ENCODE results near the gene SP7.
"Not testable (repeated sequence)": the region's sequence is repeated elsewhere in the genome, so short reads cannot be mapped to it uniquely, and the experiment has no call there.

Gene SP7

GRCh38 chr12:53336181-53336681 is at the start of gene SP7:
SP7 (minus strand) TSS chr12:53336354; CDS start chr12:53335646, 708 bp downstream.
- H3K4me3 ChIP-seq (ENCODE audit: low read depth, low read length), result no peak within 1 kb of the TSS

DNA sequence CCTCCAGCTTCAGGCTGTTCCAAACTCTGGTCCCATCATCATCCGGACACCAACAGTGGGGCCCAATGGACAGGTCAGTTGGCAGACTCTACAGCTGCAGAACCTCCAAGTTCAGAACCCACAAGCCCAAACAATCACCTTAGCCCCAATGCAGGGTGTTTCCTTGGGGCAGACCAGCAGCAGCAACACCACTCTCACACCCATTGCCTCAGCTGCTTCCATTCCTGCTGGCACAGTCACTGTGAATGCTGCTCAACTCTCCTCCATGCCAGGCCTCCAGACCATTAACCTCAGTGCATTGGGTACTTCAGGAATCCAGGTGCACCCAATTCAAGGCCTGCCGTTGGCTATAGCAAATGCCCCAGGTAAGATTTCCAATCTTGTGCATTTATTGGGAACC is 47.1 kb upstream of the SP7 start:
- no peak overlapping the region for H3K4me3 ChIP-seq (ENCODE audit: low read depth, low read length)

DNA sequence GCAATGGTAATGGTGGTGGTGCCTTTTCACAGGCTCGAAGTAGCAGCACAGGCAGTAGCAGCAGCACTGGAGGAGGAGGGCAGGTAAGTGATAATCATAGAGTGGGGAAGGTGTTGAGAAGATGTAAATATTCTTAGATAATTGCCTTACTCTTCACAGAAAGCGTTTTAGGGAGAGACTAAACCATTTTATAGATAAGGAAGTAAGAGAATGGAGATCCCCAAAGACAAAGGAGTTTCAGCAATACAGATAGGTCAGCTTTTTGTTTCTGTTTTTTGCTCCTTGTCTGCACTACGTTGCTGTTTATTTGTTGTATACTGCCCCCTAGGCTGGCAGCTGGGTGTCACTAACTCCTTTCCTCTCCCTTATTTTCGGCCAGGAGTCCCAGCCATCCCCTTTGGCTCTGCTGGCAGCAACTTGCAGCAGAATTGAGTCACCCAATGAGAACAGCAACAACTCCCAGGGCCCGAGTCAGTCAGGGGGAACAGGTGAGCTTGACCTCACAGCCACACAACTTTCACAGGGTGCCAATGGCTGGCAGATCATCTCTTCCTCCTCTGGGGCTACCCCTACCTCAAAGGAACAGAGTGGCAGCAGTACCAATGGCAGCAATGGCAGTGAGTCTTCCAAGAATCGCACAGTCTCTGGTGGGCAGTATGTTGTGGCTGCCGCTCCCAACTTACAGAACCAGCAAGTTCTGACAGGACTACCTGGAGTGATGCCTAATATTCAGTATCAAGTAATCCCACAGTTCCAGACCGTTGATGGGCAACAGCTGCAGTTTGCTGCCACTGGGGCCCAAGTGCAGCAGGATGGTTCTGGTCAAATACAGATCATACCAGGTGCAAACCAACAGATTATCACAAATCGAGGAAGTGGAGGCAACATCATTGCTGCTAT is 45.8 kb upstream of the SP7 start:
- no peak overlapping the region for H3K4me3 ChIP-seq (ENCODE audit: low read depth, low read length)

- peak overlapping the region; percentile 53 for H3K4me3 ChIP-seq (ENCODE audit: low read depth, low read length)
Observed at GRCh38 chr12:53380794-53381730, 44.9 kb upstream of the SP7 start.

DNA sequence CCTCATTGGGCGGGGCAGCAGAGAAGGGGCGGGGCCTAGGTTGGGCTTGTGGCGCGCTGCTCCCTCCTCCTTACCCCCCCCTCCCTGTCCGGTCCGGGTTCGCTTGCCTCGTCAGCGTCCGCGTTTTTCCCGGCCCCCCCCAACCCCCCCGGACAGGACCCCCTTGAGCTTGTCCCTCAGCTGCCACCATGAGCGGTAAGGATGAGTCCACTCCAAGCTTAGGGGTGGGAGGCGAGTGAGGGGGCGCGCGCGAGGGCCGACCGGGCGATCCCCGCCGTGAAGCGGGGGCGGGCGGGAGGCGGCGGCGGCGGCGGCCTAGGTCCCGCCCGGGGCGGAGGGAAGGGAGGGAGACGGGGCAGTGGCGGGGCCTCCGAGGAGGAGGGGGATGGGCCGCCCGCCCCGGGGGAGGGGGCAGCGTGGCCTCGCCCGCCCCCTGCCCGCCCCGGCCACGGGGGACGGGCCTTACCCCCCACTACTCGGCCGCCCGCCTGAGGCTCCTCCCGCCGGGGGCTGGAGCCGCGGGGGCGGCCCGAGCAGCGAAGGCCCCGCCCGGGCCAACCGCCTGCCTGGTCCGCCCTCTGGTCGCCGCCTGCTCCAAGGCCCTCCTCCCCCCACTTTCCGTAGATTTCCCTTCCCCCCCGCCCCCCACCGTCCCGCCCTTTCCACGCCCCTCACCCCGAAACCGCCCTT is 44.1 kb upstream of the SP7 start, which contains the start of gene SP1:
TSS of gene SP1 (plus strand) at position 73 of the 690 bp plus-strand sequence. CDS start at position 189, 116 bp downstream.
- peak within 1 kb of the TSS; percentile 53 for H3K4me3 ChIP-seq (ENCODE audit: low read depth, low read length)

GRCh38 chr12:53379389-53380103 is 43.4 kb upstream of the SP7 start:
- peak overlapping the region; percentile 47 for H3K4me3 ChIP-seq (ENCODE audit: low read depth, low read length)

DNA sequence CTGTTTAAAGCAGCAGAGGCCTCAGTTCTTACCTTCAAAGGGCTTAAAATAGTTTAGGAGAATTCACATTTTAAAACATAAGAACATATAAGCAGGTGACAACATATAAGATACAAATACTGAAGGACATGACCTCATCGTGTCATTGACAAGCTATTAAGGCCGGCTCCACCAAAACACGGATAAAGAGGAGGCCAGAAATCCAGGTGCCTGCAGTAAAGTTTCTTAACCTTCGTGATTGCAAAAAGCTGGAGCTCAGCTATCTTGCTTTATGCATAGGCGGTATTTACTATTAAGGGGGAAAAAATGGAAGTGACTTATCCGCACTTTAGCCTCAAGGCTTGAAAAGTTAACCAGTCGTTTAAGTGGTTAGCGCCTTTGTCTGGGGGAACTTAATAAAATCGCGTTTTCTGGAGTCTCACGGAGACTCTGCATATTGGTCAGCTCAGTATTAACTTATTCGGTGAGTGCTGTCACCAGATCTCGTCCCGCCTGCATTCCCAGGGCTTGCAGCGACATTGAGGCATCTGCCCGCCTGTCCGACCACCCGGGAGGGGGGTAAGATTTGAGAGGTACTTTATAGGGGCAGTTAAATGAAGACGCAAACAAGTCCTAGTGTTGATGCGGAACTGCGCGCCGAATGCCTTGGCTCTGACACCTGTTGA is 42.7 kb upstream of the SP7 start:
- peak overlapping the region; percentile 47 for H3K4me3 ChIP-seq (ENCODE audit: low read depth, low read length)

DNA sequence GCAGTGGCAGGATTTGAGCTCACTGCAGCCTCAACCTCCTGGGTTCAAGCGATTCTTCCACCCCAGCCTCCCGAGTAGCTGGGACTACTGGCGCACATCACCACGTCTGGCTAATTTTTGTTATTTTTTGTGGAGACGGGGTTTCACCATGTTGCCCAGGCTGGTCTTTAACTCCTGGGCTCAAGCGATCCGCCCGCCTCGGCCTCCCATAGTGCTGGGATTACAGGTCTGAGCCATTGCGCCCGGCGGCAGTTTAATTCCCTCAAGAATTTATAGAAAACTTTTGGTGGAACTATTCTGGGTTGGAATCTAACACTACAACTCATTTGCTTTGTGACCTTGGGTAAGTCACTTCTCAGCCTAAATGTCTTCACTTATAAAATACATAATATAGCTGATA is 42.1 kb upstream of the SP7 start:
- H3K4me3 ChIP-seq (ENCODE audit: low read depth, low read length), result no peak overlapping the region

GRCh38 chr12:53376747-53377146 is 40.6 kb upstream of the SP7 start:
- H3K4me3 ChIP-seq (ENCODE audit: low read depth, low read length), result no peak overlapping the region

GRCh38 chr12:53374277-53374676 is 38.1 kb upstream of the SP7 start:
- H3K4me3 ChIP-seq (ENCODE audit: low read depth, low read length), result not testable (repeated sequence)

DNA sequence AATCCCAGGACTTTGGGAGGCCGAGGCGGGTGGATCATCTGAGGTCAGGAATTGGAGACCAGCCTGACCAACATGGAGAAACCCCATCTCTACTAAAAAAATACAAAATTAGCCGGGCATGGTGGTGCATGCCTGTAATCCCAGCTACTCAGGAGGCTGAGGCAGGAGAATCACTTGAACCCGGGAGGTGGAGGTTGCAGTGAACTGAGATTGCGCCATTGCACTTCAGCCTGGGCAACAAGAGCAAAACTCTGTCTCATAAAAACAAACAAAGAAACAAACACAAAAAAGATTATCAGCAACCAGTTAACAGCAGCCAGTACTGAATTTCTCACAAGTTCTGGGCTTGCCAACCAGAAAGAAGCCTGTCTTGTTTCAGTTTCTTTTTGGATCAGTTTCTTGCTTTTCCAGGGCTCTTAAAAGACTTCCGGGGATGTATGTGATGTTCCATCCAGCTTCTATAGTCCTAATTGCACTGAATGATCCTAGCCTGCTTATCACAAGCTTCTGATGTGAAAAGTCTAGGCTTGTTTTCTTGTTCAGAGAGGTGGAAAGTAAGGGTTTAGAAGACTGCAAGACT is 37.5 kb upstream of the SP7 start:
- H3K4me3 ChIP-seq (ENCODE audit: low read depth, low read length), result not testable (repeated sequence)

- no peak overlapping the region for H3K4me3 ChIP-seq (ENCODE audit: low read depth, low read length)
Observed at GRCh38 chr12:53365245-53365904, 29.2 kb upstream of the SP7 start.

GRCh38 chr12:53361638-53362037 is 25.5 kb upstream of the SP7 start:
- not testable (repeated sequence) for H3K4me3 ChIP-seq (ENCODE audit: low read depth, low read length)

GRCh38 chr12:53358836-53359419 is 22.8 kb upstream of the SP7 start:
- H3K4me3 ChIP-seq (ENCODE audit: low read depth, low read length), result no peak overlapping the region

DNA sequence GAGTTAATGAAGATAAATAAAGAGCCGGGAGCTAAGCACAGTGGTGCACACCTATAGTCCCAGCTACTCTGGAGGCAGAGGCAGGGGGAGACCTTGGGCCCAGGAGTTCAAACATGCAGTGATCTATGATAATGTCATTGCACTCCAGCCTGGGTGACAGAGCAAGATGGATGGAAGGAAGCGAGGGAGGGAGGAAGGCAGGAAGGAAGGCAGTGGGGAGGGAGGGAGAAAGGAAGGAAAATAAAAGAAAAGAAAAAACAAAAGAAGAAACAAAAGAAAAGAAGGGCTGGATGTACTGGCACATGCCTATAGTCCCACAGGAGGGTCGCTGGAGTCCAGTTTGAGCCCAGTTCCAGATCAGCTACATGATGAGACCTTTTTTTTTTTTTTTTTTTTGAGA is 19.0 kb upstream of the SP7 start:
- no peak overlapping the region for H3K4me3 ChIP-seq (ENCODE audit: low read depth, low read length)

DNA sequence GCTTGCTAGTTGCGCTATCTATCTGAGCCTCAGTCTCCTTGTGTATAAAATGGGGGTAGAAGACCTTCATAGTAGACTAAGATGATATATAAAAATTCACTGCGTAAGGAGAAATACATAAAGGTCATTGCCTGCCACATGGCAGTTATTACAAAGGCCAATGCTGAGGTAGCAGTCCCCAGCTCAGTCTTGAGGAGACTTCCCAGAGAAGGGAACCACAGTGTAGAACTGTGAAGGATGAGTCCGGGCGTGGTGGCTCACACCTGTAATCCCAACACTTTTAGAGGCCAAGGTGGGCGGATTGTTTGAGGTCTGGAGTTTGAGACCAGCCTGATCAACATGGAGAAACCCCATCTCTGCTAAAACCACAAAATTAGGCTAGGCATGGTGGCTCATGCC is 17.1 kb upstream of the SP7 start:
- H3K4me3 ChIP-seq (ENCODE audit: low read depth, low read length), result no peak overlapping the region

DNA sequence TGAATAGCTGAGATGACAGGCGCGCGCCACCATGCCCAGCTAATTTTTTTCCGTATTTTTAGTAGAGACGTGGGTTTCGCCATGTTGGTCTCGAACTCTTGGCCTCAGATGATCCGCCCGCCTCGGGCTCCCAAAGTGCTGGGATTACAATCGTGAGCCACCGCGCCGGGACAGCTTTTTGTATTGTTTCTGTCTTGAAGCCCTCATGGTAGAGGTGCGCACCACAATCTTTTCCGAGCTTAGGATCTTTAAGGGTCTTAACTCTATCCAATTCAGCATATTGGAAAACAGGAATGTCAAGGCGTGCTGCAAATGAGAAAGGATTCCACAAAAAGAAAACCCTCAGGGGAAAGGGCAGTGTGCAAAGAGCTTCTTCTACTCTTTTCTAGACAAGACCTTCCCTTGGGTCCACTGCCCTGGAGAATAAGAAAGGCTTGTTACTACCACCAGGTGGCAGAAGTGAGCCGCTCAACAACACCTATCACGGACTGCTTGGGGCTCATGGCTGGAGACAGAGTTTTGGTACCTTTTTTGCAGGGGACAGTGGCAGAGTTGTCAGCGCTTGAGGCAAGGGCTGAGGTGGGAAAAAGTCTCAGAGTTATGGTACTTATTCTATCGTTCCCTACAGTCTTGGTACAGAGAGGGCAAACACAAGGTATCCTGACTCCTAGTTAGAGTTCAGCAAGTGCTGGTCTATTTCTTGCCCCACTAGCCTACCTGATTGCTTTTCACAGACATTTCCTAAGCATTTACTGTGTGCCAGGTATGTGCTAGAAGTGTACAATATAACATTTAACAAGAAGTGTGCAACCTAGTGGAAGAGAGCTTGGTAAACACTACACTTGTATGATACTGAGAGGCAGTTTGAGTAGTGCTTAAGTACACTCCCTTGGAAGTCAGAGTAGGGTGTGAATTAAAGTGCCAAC is 16.4 kb upstream of the SP7 start:
- no peak overlapping the region for H3K4me3 ChIP-seq (ENCODE audit: low read depth, low read length)
